Subcutaneous abdominal adipose tissue (tissue), 5 donors: ENCODE results near the gene ITPRIP.

Experiments
- H3K27ac ChIP-seq: one replicate; pipeline ENCODE4 v1.7.0; 2013; ENCODE audit warnings: low read depth, mild to moderate bottlenecking, inconsistent platforms, low read length, moderate library complexity
- H3K27me3 ChIP-seq, 5 donors: one replicate each; pipeline ENCODE4 v1.7.0; 2013; ENCODE audit warnings: low read length in 5 of 5, inconsistent platforms in 1 of 5; ENCODE audit not compliant: control insufficient read depth in 5 of 5, insufficient read depth in 4 of 5
- H3K36me3 ChIP-seq, 5 donors: one replicate each; pipeline ENCODE4 v1.7.0; 2013; ENCODE audit warnings: low read length in 5 of 5; ENCODE audit not compliant: control insufficient read depth in 5 of 5, insufficient read depth in 5 of 5
- H3K4me1 ChIP-seq, 5 donors: one replicate each; pipeline ENCODE4 v1.7.0; 2013; ENCODE audit warnings: low read length in 5 of 5, mild to moderate bottlenecking in 3 of 5, moderate library complexity in 1 of 5; ENCODE audit not compliant: control insufficient read depth in 5 of 5, insufficient read depth in 5 of 5
- H3K4me3 ChIP-seq, 5 donors: one replicate each; pipeline ENCODE4 v1.7.0; 2013; ENCODE audit warnings: low read length in 5 of 5, low read depth in 1 of 5
- H3K9ac ChIP-seq, 5 donors: one replicate each; pipeline ENCODE4 v1.7.0; 2013; ENCODE audit warnings: low read length in 5 of 5, mild to moderate bottlenecking in 4 of 5, moderate library complexity in 3 of 5
- H3K9me3 ChIP-seq, 5 donors: one replicate each; pipeline ENCODE4 v1.7.0; 2013; ENCODE audit warnings: low read length in 5 of 5; ENCODE audit not compliant: control insufficient read depth in 5 of 5
- donor health status: healthy.
- donor health status: healthy.
- donor health status: healthy.
- donor health status: healthy.
- donor health status: healthy.

ITPRIP gene

GRCh38 chr10:104337985-104338735 lies at the start of gene ITPRIP:
Gene ITPRIP, minus strand, starts transcription at chr10:104338465. Its CDS starts 22,414 bp downstream, at chr10:104316051.
- Histone ChIP-seq H3K4me3 (peak within 1 kb of the TSS; percentile 73 to 95 (median 87)), H3K27ac (peak within 1 kb of the TSS; percentile 81), H3K9me3 (no peaks in the 10 kb centered on the region), H3K9ac (peak within 1 kb of the TSS; percentile 70 to 93 (median 90)), H3K36me3 (peaks cover 0 to 4% (median 0%) of the 10 kb centered on the region in 5 donors), H3K4me1 (peaks cover 9 to 75% (median 46%) of the 10 kb centered on the region in 5 donors), H3K27me3 (no peaks in the 10 kb centered on the region)

GRCh38 chr10:104387130-104387888 lies 49.0 kb upstream of the ITPRIP start:
- H3K27me3 ChIP-seq, result peaks cover 0 to 2% (median 0%) of the 10 kb centered on the region in 5 donors
- no peak overlapping the region for H3K27ac ChIP-seq
- H3K4me1 ChIP-seq, result no peaks in the 10 kb centered on the region
- H3K36me3 ChIP-seq, result no peaks in the 10 kb centered on the region
- no peaks in the 10 kb centered on the region for H3K9me3 ChIP-seq
- H3K9ac ChIP-seq, result no peak overlapping the region
- H3K4me3 ChIP-seq, result no peak overlapping the region

GRCh38 chr10:104380336-104380735 lies 42.1 kb upstream of the ITPRIP start:
- Histone ChIP-seq H3K27me3 (peaks cover 0 to 2% (median 0%) of the 10 kb centered on the region in 5 donors), H3K9ac (no peak overlapping the region), H3K9me3 (no peaks in the 10 kb centered on the region), H3K36me3 (no peaks in the 10 kb centered on the region), H3K4me3 (no peak overlapping the region), H3K4me1 (no peaks in the 10 kb centered on the region), H3K27ac (no peak overlapping the region)

GRCh38 chr10:104376784-104377300 lies 38.6 kb upstream of the ITPRIP start:
- Histone ChIP-seq H3K27ac (no peak overlapping the region), H3K9ac (no peak overlapping the region), H3K27me3 (no peaks in the 10 kb centered on the region), H3K36me3 (no peaks in the 10 kb centered on the region), H3K9me3 (peaks cover 0 to 4% (median 0%) of the 10 kb centered on the region in 5 donors), H3K4me1 (no peaks in the 10 kb centered on the region), H3K4me3 (no peak overlapping the region)

- peaks cover 0 to 8% (median 0%) of the 10 kb centered on the region in 5 donors for H3K36me3 ChIP-seq
- H3K27ac ChIP-seq, result no peak overlapping the region
- no peak overlapping the region for H3K4me3 ChIP-seq
- peaks cover 2 to 14% (median 10%) of the 10 kb centered on the region in 5 donors for H3K9me3 ChIP-seq
- no peaks in the 10 kb centered on the region for H3K27me3 ChIP-seq
- H3K4me1 ChIP-seq, result no peaks in the 10 kb centered on the region
- H3K9ac ChIP-seq, result no peak overlapping the region
Observed at GRCh38 chr10:104374591-104374990, 36.3 kb upstream of the ITPRIP start.

GRCh38 chr10:104371753-104372152 lies 33.5 kb upstream of the ITPRIP start:
- Histone ChIP-seq H3K9me3 (peaks cover 2 to 14% (median 10%) of the 10 kb centered on the region in 5 donors), H3K9ac (no peak overlapping the region), H3K4me1 (no peaks in the 10 kb centered on the region), H3K27ac (no peak overlapping the region), H3K36me3 (peaks cover 0 to 12% (median 0%) of the 10 kb centered on the region in 5 donors), H3K4me3 (peak overlapping the region in 1 of 5 donors; percentile 22), H3K27me3 (no peaks in the 10 kb centered on the region)

- Histone ChIP-seq H3K4me3 (no peak overlapping the region), H3K4me1 (no peaks in the 10 kb centered on the region), H3K9ac (no peak overlapping the region), H3K27me3 (no peaks in the 10 kb centered on the region), H3K36me3 (peaks cover 0 to 12% (median 0%) of the 10 kb centered on the region in 5 donors), H3K9me3 (peaks cover 2 to 14% (median 10%) of the 10 kb centered on the region in 5 donors), H3K27ac (no peak overlapping the region)
Observed at GRCh38 chr10:104368381-104368780, 30.1 kb upstream of the ITPRIP start.

- Histone ChIP-seq H3K27me3 (no peaks in the 10 kb centered on the region), H3K4me3 (no peak overlapping the region), H3K9me3 (peaks cover 2 to 14% (median 10%) of the 10 kb centered on the region in 5 donors), H3K9ac (no peak overlapping the region), H3K36me3 (peaks cover 0 to 12% (median 0%) of the 10 kb centered on the region in 5 donors), H3K27ac (no peak overlapping the region), H3K4me1 (no peaks in the 10 kb centered on the region)
Observed at GRCh38 chr10:104367904-104368303, 29.6 kb upstream of the ITPRIP start.

GRCh38 chr10:104359811-104360210 lies 21.5 kb upstream of the ITPRIP start:
- Histone ChIP-seq H3K36me3 (no peaks in the 10 kb centered on the region), H3K9me3 (no peaks in the 10 kb centered on the region), H3K27ac (no peak overlapping the region), H3K9ac (no peak overlapping the region), H3K4me1 (no peaks in the 10 kb centered on the region), H3K4me3 (no peak overlapping the region), H3K27me3 (no peaks in the 10 kb centered on the region)
